ENCODE measurements around the gene TGFBR1.

DNA sequence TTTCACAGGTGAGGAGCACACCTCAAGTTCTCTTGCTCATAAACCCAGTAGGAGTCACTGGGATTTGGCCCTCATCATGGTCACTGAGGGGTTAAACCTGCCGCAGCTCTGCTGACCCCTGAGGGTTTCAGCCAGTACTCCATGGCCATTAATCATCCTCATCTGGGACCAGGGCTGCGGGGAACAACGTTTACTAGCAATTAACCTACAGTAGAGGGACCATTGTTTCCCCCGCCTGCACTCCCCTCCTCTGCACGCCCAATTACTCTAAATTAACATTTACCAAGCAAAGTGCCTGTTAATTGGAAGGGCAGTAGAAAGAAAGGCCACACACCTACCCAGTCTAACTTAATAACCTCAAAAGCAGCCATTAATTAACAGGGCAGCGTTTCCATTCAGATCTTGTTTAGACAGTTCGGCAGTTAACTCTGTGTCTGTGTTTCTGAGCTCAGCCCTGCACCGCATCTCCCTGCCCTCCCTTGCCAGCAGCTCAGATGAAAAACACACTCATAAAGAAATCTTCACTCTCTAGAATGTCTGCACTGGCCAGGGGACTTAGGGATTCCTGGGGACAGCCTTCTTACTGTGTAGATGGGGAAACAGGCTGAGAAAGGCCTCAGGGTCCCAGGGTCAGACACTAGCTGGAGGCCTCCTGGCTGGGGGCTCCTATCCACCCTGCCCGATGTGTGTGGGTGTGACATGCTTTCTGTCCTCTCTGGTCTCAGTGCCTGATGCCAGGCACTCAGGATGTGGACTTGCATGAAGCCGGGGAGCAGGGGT, 65.3 kb downstream of the TGFBR1 start:
- TF ChIP-seq POLR2AphosphoS5 (IDR thresholded peaks at IDR 0.05; ENCODE audit: borderline replicate concordance, low read depth, low read length): no peak
- TF ChIP-seq EZH2 (IDR thresholded peaks at IDR 0.05): no peak
